Measurements from ENCODE around the gene F2RL2.

DNA sequence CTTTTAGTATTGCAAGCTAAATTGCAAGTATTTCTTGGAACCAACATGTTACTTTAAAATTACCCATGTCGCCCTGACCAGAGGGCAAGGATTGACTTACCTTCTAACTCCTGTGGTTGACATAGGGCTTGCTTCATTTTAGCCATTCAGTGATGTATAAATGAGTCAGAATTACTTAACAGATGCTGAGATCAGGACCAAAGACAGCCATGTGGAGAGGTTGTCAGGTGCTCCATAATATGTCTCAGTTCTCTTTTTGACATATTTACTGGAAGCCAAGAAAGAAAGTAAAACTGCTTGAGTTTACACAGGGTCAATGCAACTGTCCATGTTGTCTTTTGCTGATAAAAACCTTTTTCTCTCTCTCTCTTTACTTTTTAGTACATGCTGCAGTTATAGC lies 33.2 kb downstream of the F2RL2 start:
- TF ChIP-seq, protein P1, sequence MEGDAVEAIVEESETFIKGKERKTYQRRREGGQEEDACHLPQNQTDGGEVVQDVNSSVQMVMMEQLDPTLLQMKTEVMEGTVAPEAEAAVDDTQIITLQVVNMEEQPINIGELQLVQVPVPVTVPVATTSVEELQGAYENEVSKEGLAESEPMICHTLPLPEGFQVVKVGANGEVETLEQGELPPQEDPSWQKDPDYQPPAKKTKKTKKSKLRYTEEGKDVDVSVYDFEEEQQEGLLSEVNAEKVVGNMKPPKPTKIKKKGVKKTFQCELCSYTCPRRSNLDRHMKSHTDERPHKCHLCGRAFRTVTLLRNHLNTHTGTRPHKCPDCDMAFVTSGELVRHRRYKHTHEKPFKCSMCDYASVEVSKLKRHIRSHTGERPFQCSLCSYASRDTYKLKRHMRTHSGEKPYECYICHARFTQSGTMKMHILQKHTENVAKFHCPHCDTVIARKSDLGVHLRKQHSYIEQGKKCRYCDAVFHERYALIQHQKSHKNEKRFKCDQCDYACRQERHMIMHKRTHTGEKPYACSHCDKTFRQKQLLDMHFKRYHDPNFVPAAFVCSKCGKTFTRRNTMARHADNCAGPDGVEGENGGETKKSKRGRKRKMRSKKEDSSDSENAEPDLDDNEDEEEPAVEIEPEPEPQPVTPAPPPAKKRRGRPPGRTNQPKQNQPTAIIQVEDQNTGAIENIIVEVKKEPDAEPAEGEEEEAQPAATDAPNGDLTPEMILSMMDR (IDR thresholded peaks at IDR 0.05; ENCODE audit: insufficient read depth, low read depth, low read length), result no peak
- TF ChIP-seq EZH2 (IDR thresholded peaks at IDR 0.05; ENCODE audit: insufficient read depth, low read length), result no peak
